Rectal smooth muscle tissue (tissue), 1 donor: ENCODE measurements around the gene BIN1.
A peak's percentile ranks its signal among the peaks of the same experiment; 100 is the strongest.
"Not testable (repeated sequence)": the region's sequence is repeated elsewhere in the genome, so short reads cannot be mapped to it uniquely, and the experiment has no call there.

ENCODE experiments used
- H3K27ac ChIP-seq: one replicate; pipeline ENCODE4 v1.7.0; 2013; ENCODE audit warnings: low read depth, low read length, inconsistent platforms
- H3K27me3 ChIP-seq: one replicate; pipeline ENCODE4 v1.7.0; 2013; ENCODE audit warnings: low read length; ENCODE audit not compliant: control insufficient read depth, insufficient read depth
- H3K36me3 ChIP-seq: one replicate; pipeline ENCODE4 v1.7.0; 2013; ENCODE audit warnings: low read length; ENCODE audit not compliant: control insufficient read depth, insufficient read depth
- H3K4me1 ChIP-seq: one replicate; pipeline ENCODE4 v1.7.0; 2013; ENCODE audit warnings: low read length; ENCODE audit not compliant: control insufficient read depth, insufficient read depth
- H3K4me3 ChIP-seq: one replicate; pipeline ENCODE4 v1.7.0; 2013; ENCODE audit warnings: low read length
- H3K9ac ChIP-seq: one replicate; pipeline ENCODE4 v1.7.0; 2013; ENCODE audit warnings: low read length

The BIN1 gene

DNA sequence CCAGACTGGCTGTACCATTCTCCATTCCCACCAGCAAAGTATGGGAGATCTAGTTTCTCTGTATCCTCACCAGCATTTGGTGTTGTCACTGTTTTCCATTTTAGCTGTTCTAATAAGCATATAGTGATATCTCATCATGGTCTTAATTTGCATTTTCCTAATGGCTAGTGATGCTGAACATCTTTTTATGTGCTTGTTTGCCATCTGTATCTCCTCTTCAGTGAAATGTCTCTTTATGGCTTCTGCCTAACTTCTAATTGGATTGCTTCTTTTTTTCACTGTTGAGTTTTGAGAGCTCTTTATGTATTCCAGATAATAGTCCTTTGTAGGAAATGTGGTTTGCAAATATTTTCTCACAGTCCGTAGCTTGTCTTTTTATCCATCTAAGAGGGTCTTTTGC lies 18.9 kb upstream of the BIN1 start:
- Histone ChIP-seq H3K27me3 (no peaks in the 10 kb centered on the region), H3K27ac (no peak overlapping the region), H3K36me3 (no peaks in the 10 kb centered on the region), H3K9ac (no peak overlapping the region), H3K4me3 (no peak overlapping the region), H3K4me1 (no peaks in the 10 kb centered on the region)

DNA sequence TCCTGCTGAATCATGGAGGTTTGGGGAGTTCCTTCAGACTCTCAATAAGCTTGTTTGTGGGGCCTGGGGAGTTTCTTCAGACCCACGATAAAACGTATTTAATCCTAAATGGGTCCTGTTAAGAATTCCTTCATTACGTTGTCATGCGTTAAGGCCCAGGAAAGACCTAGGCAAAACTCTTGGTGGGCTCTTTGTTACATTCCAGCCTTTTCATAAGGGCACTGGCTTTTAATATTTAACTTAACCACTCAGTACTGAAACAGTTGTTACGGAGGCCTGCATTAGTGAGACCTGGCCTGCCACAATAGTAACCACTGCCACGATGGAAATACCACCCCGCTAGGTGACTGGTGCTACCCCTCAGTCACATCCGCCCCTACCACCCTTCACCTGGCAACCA lies 17.5 kb upstream of the BIN1 start:
- Histone ChIP-seq H3K27ac (no peak overlapping the region), H3K27me3 (no peaks in the 10 kb centered on the region), H3K4me1 (no peaks in the 10 kb centered on the region), H3K9ac (no peak overlapping the region), H3K4me3 (no peak overlapping the region), H3K36me3 (no peaks in the 10 kb centered on the region)

DNA sequence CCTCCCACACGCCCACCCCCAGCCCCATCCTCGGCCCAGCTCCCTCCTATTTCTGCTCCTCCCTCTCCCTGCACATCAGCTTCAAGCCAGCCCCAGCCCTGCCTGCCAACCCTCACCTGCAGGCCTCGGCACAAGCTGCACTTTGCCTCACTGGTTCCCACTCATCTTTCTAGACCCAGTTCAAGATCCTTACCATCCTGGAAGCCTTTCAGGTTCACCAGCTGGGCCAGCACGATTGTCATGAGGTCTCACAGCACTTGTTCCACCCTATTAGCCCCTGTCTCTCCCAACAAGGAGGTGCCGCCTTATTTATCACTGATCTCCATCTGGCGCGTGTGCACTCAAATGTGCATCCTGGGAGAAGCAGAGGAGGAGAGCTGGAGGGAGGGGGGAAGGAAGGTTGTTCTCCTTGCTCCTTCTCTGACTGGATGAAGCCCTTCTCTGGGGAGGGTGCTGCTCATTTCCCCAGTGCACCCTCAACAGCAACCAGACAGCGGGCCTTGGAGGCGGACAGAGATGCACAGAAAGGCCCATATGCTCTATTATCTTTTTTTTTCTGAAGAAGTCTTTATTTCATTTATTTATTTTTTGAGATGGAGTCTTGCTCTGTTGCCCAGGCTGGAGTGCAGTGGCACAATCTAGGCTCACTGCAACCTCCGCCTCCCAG lies 15.5 kb upstream of the BIN1 start:
- Histone ChIP-seq H3K4me3 (no peak overlapping the region), H3K4me1 (no peaks in the 10 kb centered on the region), H3K36me3 (no peaks in the 10 kb centered on the region), H3K27ac (no peak overlapping the region), H3K9ac (no peak overlapping the region), H3K27me3 (no peaks in the 10 kb centered on the region)

DNA sequence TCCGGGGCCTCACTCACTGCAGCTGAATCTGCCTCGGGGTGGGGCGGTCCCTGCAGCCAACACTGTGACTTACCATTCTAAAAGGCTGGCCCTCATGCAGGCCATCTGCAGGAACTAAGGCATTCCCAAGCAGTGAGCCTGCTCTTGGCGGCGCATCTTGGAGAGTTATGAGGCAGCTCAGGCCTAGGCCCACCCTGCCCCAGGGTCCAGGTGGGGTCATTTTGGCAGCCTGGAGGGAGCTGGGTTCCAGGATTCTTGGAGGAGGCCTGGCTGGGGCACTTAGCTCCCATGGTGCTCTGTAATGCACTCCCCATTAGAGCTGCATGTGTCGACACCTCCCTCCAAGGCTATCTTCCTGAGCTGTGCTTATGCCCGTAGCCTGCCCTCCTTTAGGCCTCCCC lies 14.8 kb upstream of the BIN1 start:
- Histone ChIP-seq H3K4me1 (no peaks in the 10 kb centered on the region), H3K27me3 (no peaks in the 10 kb centered on the region), H3K27ac (no peak overlapping the region), H3K9ac (no peak overlapping the region), H3K36me3 (no peaks in the 10 kb centered on the region), H3K4me3 (no peak overlapping the region)

DNA sequence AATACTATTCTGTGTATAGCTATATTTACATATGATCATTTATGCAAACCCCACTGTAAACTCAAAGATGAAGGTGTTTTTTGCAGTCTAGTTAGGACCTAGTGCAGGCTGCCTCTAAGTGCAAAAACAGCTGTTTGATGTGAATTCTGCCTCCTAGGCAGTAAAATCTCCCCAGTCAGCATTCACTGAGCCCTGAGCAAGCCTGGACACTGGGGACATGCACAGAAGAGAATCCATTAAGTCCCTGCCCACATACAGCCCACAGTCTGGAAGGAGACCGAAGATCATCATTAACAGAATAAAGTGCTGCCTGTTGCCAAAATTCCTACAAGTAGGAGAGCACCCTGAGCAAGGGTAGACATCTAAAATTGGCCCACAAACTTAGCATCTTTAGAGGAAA lies 14.4 kb upstream of the BIN1 start:
- H3K27ac ChIP-seq: no peak overlapping the region
- H3K4me1 ChIP-seq: no peaks in the 10 kb centered on the region
- no peak overlapping the region for H3K9ac ChIP-seq
- no peaks in the 10 kb centered on the region for H3K36me3 ChIP-seq
- H3K27me3 ChIP-seq: no peaks in the 10 kb centered on the region
- H3K4me3 ChIP-seq: no peak overlapping the region

DNA sequence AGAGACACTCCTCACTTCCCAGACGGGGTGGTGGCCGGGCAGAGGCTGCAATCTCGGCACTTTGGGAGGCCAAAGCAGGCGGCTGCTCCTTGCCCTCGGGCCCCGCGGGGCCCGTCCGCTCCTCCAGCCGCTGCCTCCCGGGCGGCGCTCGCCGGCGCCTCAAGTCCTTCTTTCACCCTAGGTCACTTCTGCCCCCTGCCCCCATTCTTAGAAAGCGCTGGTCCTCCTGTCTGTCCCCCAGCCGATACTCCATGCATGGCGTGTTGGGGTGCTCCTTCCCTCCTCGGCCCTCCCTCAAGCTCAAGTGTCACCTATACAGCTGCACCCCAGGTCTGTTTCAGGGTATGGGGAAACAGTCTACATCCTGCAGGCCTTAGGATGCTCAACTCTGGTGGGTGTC lies 13.5 kb upstream of the BIN1 start:
- not testable (repeated sequence) for H3K4me1 ChIP-seq, H3K27ac ChIP-seq, H3K36me3 ChIP-seq, H3K9ac ChIP-seq, H3K4me3 ChIP-seq, H3K27me3 ChIP-seq

DNA sequence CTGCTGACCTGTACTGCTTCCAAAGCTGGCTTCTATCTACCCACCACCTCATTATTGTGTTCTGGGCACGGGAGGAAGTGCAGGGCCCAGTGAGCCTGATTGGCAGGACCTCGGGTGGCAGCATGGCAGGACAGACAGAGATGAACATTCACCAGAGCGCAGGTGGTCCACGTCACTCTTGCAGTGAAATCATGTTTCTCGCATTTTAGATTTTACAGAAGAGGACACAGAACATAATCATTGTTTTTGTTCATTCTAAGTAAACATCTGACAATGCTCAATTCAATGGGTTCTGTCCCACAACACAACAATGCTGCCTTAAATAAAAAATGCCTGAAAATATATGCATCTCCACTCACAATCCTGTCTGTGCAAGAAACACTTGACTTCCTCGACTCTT lies 11.5 kb upstream of the BIN1 start:
- Histone ChIP-seq H3K9ac (no peak overlapping the region), H3K36me3 (no peaks in the 10 kb centered on the region), H3K27ac (no peak overlapping the region), H3K27me3 (no peaks in the 10 kb centered on the region), H3K4me3 (no peak overlapping the region), H3K4me1 (no peaks in the 10 kb centered on the region)

DNA sequence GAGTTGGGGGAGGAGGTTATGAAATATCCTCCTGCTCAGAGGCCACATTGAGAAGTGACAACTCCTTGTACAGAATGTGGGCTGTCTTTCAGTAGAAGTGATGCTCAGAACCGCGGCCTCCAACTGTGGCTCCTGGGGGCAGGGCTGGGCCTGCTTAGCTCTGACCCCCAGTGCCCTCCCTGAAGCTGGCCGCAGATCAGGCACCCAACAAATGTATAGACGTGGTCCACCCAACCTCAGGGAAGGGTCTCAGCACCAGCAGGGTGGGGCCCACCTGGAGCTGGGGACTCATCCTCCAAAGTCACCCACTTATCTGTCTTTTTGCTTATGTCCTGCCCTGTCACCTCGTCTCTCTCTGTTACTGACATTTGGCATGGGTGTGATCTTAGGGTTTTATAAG lies 11.1 kb upstream of the BIN1 start:
- no peak overlapping the region for H3K9ac ChIP-seq
- H3K27me3 ChIP-seq: no peaks in the 10 kb centered on the region
- no peak overlapping the region for H3K4me3 ChIP-seq
- no peak overlapping the region for H3K27ac ChIP-seq
- H3K36me3 ChIP-seq: no peaks in the 10 kb centered on the region
- H3K4me1 ChIP-seq: no peaks in the 10 kb centered on the region

DNA sequence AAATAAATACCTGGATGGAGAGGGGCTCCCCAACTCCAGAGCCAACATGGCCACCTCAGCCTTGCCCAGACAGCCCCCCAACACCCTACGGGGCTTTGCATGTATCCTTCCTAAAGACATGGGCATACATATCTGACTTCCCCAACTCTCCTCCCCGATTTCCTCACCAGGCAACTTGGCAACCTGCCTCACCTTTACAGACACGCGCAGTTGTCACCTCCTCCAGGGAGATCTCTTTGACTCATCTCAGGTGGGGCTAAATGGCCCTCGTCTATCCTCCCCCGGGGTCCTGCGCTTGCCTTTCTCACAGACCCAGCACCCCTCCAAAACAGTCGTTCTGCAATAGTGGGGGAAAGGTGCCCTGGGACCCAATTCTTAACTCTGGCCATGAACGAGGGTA lies 10.6 kb upstream of the BIN1 start:
- Histone ChIP-seq H3K4me3 (no peak overlapping the region), H3K27me3 (no peaks in the 10 kb centered on the region), H3K36me3 (no peaks in the 10 kb centered on the region), H3K4me1 (no peaks in the 10 kb centered on the region), H3K27ac (no peak overlapping the region), H3K9ac (no peak overlapping the region)

DNA sequence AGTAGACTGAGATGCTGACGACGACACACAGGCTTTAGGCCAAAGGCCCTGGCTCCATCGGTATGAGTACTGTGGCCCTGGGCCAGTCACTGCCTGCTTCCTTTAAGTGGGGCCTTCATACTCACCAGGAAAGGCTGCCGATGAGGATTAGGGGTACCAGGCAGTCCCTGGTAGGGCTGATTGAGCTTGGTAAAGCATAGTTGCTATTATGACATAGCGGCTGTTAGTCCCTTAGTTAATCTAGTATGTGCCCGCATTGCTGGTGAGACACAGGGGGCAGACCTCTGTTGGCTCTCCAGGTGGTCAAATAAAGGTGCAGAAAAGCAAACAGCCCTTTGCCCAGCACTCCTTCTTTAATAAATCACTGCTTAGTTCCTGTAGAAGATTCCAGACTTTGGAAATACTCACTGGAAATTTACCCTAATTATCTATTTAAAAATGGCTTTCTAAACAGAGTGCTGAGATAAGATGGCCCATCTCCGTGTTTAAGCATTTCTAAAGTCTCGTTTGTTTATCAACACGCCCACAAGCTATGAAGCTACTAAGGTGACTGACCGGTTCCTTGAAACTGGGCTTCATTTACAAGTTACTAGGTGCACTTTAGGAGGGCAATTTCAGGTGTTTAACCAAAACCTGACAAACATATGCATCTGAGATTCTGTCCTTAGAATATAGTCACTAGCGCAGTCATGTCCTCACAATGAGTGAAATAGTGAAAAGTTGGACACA lies 8.7 kb upstream of the BIN1 start:
- no peak overlapping the region for H3K9ac ChIP-seq
- no peak overlapping the region for H3K4me3 ChIP-seq
- no peaks in the 10 kb centered on the region for H3K36me3 ChIP-seq
- H3K27me3 ChIP-seq: no peaks in the 10 kb centered on the region
- H3K4me1 ChIP-seq: no peaks in the 10 kb centered on the region
- no peak overlapping the region for H3K27ac ChIP-seq

DNA sequence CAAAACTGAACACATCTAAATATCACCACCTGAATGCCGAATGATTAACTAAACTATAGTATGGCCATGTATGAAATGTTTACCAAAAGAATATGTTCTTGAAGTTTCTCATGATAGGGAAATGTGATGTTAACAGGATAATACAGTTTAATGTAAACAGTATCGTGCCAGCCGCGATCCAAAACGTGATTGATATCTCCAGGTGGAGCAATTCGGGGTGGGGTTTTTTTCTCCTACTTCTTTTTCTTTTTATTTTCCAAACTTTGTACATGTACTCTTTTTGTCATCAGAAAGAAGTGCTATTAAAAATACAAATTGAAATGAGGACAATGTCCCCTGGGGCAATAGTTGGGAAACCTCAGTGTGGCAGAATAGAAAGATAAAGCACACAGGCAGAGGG lies 4.0 kb upstream of the BIN1 start:
- H3K9ac ChIP-seq: no peak overlapping the region
- no peaks in the 10 kb centered on the region for H3K4me1 ChIP-seq
- H3K27me3 ChIP-seq: no peaks in the 10 kb centered on the region
- no peak overlapping the region for H3K4me3 ChIP-seq
- no peaks in the 10 kb centered on the region for H3K36me3 ChIP-seq
- H3K27ac ChIP-seq: no peak overlapping the region

DNA sequence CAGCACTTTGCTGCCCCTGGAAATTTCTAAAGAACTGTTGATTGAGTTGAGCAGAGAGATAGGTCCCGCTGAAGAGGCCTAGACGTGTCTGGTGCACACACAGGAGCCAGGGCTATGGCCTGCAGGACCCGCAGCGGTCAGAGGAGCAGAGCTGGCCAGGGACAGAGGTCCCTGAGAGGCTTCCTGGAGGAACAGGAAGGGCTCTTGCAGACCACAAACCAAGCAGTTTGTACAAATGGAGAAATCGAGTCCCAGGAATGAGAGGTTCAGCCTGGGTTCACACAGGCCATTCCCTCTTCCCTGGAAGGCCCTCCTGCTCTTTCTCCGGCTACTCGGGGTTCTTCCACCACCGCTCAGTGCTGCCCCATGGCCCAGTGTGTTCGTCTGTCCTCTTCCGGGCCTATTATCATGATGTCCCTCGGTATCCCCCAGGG lies 1.2 kb upstream of the BIN1 start:
- Histone ChIP-seq H3K9ac (no peak overlapping the region), H3K36me3 (no peaks in the 10 kb centered on the region), H3K27ac (no peak overlapping the region), H3K4me1 (no peaks in the 10 kb centered on the region), H3K27me3 (no peaks in the 10 kb centered on the region), H3K4me3 (no peak overlapping the region)

DNA sequence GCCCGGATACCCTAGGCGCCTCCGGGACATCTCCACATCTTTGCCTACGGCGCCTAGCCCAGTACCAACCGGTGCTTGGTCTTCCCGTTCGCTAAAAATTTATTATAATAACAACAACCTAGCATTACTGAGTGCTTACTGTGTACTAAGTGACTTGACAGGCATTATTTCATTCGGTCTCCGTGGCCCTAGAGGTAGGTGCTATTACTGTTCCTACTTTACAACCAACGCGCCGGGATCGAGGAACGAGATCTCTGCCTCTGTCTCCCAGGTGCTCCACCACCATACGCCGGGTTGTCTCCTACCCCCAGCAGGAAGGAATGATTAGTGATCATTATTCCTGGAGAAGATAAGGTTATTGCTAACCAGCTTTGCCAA lies 657 bp upstream of the BIN1 start:
- Histone ChIP-seq H3K27ac (peak overlapping the region; percentile 72), H3K27me3 (no peaks in the 10 kb centered on the region), H3K36me3 (no peaks in the 10 kb centered on the region), H3K4me3 (peak overlapping the region; percentile 89), H3K4me1 (no peaks in the 10 kb centered on the region), H3K9ac (no peak overlapping the region)
